ENCODE data around the gene TRIM64. TPM values are rescaled to one million over a fixed set of nuclear protein-coding genes. Genes with fewer than 3 reads are reported as not detected.

Gene TRIM64
- not detected for total RNA-seq

DNA sequence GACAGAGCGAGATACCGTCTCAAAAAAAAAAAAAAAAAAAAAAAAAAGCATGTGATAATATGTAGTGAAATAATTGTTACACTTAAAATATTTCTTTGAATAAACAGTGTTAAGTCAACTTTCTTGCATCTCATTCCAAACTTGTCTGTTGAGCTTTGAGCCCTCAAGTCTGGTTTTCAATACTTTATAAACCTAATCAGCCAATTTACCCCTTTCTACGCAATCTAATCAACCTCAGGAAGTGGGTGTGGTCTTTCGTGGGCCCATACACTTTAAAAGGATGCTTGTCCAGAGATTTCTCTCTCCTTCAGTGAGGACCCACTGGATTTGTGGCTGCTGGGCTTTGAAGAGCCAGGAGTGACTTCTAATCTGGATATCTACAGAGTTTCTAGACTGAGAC, at the start of gene TRIM64:
TRIM64 (plus strand) TSS at position 301 of the 400 bp plus-strand sequence. CDS start 2,467 bp downstream, outside the sequence.

DNA sequence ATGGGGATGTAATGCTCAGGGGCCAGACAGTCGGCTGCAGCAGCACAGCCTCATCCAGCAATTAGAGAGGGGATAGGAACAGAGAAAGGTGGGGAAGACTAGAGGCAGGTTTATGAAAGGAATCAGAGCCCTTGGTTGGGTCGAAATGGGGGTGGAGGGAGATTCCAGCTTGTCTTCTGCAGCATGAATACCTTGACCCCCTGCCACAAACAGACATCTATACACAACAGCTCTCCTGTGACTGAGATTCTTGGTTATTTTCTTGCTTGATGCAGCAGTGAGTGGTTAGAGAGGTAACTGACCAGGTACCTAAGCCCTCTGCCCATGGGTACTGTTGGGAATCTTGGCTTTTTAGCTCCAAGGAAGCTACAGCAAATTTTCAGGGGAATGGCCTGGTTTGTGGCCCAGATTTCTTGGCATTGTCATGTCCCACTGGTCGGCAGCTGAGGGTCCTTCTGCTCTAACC, 43.6 kb upstream of the TRIM64 start, which contains the start of gene TRIM49D1:
TRIM49D1 (minus strand) TSS at position 51 of the 466 bp plus-strand sequence. CDS start 4,535 bp downstream, outside the sequence.

GRCh38 chr11:89923764-89924163, 42.1 kb upstream of the TRIM64 start, which contains the start of gene TRIM49D2:
TRIM49D2 (plus strand) TSS chr11:89924064; CDS start chr11:89926762, 2,698 bp downstream.

Small RNA genes within 50 kb of the gene (small RNA-seq; reads per million reads assigned to genes)
- not detected for gene AP004607.1 (ENCODE audit: low replicate concordance)

Other genes starting within 250 kb of the TRIM64 start
- gene TRIM49, start 157.5 kb upstream of the TRIM64 start, total RNA-seq = not detected
- not detected for gene TRIM64B, start 87.5 kb upstream of the TRIM64 start, total RNA-seq
- not detected for gene TRIM49D1, start 43.8 kb upstream of the TRIM64 start, total RNA-seq
- gene TRIM49D2, start 42.0 kb upstream of the TRIM64 start, total RNA-seq = not detected
- not detected for gene TRIM49C, start 65.1 kb downstream of the TRIM64 start, total RNA-seq
- gene UBTFL1, start 119.9 kb downstream of the TRIM64 start, total RNA-seq = not detected
- 24.2 TPM for gene NAALAD2, start 168.6 kb downstream of the TRIM64 start, total RNA-seq